Breast epithelium (tissue), 3 donors: Measurements from ENCODE around the gene TMEM132C.

Experiments used
- CTCF ChIP-seq, 3 donors: fragments of 450-650 bp; IDR thresholded peaks; one replicate each; pipeline ENCODE4 v1.5.1; 2016 to 2017; ENCODE audit warnings: antibody characterized with exemption in 3 of 3, mild to moderate bottlenecking in 3 of 3, moderate library complexity in 3 of 3
- POLR2A ChIP-seq: fragments of 450-650 bp; IDR thresholded peaks from one replicate; pipeline ENCODE4 v1.6.1; 2016; ENCODE audit warnings: antibody characterized with exemption, mild to moderate bottlenecking, moderate library complexity

GRCh38 chr12:128699106-128699505 lies 432.1 kb downstream of the TMEM132C start:
- TF ChIP-seq POLR2A (no peak), CTCF (IDR thresholded peaks at IDR 0.05) (no peak)
